HepG2 (cell line): ENCODE data around the gene TMEM139. TPM values are rescaled to one million over a fixed set of nuclear protein-coding genes. Genes with fewer than 3 reads are reported as not detected.

Experiments
- AGO1 ChIP-seq: fragments of 200-400 bp; formaldehyde crosslinking; IDR thresholded peaks from 2 replicates; pipeline ENCODE4 v1.6.1; 2017; ENCODE audit warnings: mild to moderate bottlenecking, low read depth, low read length, moderate library complexity; ENCODE audit not compliant: poor library complexity, severe bottlenecking
- ARID4A ChIP-seq: sonication (generic); formaldehyde crosslinking; IDR thresholded peaks from 2 replicates; pipeline ENCODE4 v1.5.0; 2020; ENCODE audit warnings: mild to moderate bottlenecking, missing genetic modification reagents, borderline replicate concordance
- BCL3 ChIP-seq: sonication (generic); formaldehyde crosslinking; IDR thresholded peaks from 2 replicates; pipeline ENCODE4 v1.5.1; 2020; ENCODE audit warnings: mild to moderate bottlenecking, missing genetic modification reagents, moderate library complexity
- CCAR2 ChIP-seq: fragments of 200-400 bp; formaldehyde crosslinking; optimal IDR thresholded peaks from 2 replicates; pipeline ENCODE3; 2018; ENCODE audit warnings: low read depth, mild to moderate bottlenecking, low read length, moderate library complexity
- FOXP1 ChIP-seq, 2 experiments: fragments of 450-650 bp in 1 of 2; IDR thresholded peaks; 2 replicates each; pipeline ENCODE4 v1.6.1; 2017 to 2018; ENCODE audit warnings: antibody characterized with exemption in 1 of 2
- KDM2A ChIP-seq: sonication (generic); formaldehyde crosslinking; IDR thresholded peaks from 2 replicates; pipeline ENCODE4 v1.4.0; 2020; ENCODE audit warnings: low read depth, missing genetic modification reagents, borderline replicate concordance
- KDM3A ChIP-seq: IDR thresholded peaks from 2 replicates; pipeline ENCODE4 v1.6.1; 2018; ENCODE audit warnings: low read depth, missing compliant biosample characterization
- MBNL3 ChIP-seq: fragments of 250-450 bp; sonication (Bioruptor Pico); conservative IDR thresholded peaks from 2 replicates; pipeline ENCODE4 v1.8.0; 2022; ENCODE audit warnings: mild to moderate bottlenecking, inconsistent platforms
- PAX8 ChIP-seq: sonication (generic); formaldehyde crosslinking; IDR thresholded peaks from 2 replicates; pipeline ENCODE4 v1.8.0; 2022; ENCODE audit warnings: mild to moderate bottlenecking, missing genetic modification reagents, borderline replicate concordance
- PHF20 ChIP-seq: sonication (generic); formaldehyde crosslinking; IDR thresholded peaks from 2 replicates; pipeline ENCODE4 v1.5.0; 2020; ENCODE audit warnings: mild to moderate bottlenecking, missing genetic modification reagents
- SKIL ChIP-seq: sonication (generic); formaldehyde crosslinking; IDR thresholded peaks from 2 replicates; pipeline ENCODE4 v1.8.0; 2022; ENCODE audit warnings: missing genetic modification reagents, mild to moderate bottlenecking, moderate library complexity, borderline replicate concordance
- SOX6 ChIP-seq, 2 experiments: fragments of 450-650 bp in 1 of 2; sonication (generic) in 1 of 2; formaldehyde crosslinking in 1 of 2; IDR thresholded peaks; 2 replicates each; pipeline versions ENCODE4 v1.4.0 to v1.6.1; 2017 to 2020; ENCODE audit warnings: antibody characterized with exemption in 1 of 2, mild to moderate bottlenecking in 1 of 2, missing genetic modification reagents in 1 of 2
- ZNF33A ChIP-seq: sonication (generic); formaldehyde crosslinking; IDR thresholded peaks from 2 replicates; pipeline ENCODE4 v1.5.1; 2020; ENCODE audit warnings: missing genetic modification reagents, mild to moderate bottlenecking, moderate library complexity, borderline replicate concordance
- ZNF44 ChIP-seq: sonication (generic); formaldehyde crosslinking; IDR thresholded peaks from 2 replicates; pipeline ENCODE4 v1.5.1; 2020; ENCODE audit warnings: mild to moderate bottlenecking, missing genetic modification reagents
- ZNF598 ChIP-seq: sonication (generic); formaldehyde crosslinking; IDR thresholded peaks from 2 replicates; pipeline ENCODE4 v1.5.1; 2020; ENCODE audit warnings: mild to moderate bottlenecking, missing genetic modification reagents, borderline replicate concordance
- ZNF709 ChIP-seq: sonication (generic); formaldehyde crosslinking; IDR thresholded peaks from 2 replicates; pipeline ENCODE4 v1.5.0; 2020; ENCODE audit warnings: mild to moderate bottlenecking, missing genetic modification reagents
- ZNF724P ChIP-seq: sonication (generic); formaldehyde crosslinking; IDR thresholded peaks from 2 replicates; pipeline ENCODE4 v1.8.0; 2022; ENCODE audit warnings: missing genetic modification reagents, borderline replicate concordance
- ZNF850 ChIP-seq: sonication (generic); formaldehyde crosslinking; conservative IDR thresholded peaks from 2 replicates; pipeline ENCODE4 v1.9.0; 2021; ENCODE audit warnings: mild to moderate bottlenecking, missing genetic modification reagents
- polyA plus RNA-seq, 8 experiments: library from polyadenylated mRNA; depleted of rRNA in 3 of 8; stranded (reverse) in 7 of 8; unstranded in 1 of 8; fragments of >200 nt; fragmentation: Illumina TruSeq in 4 of 8; extraction: Trizol in 4 of 8; gene quantifications; 2 replicates each; pipeline versions ENCODE4 v1.2.1 to v1.2.3, GENCODE V29; 2011 to 2016; ENCODE audit warnings: low read depth in 4 of 8, missing spikeins in 1 of 8, mixed read lengths in 1 of 8; ENCODE audit not compliant: insufficient read depth in 1 of 8
- total RNA-seq, 5 experiments: library from RNA; depleted of rRNA; stranded (reverse); fragments of >200 nt; fragmentation: Illumina TruSeq; extraction: Trizol; gene quantifications; 2 replicates each; pipeline ENCODE4 v1.2.3, GENCODE V29; 2016; ENCODE audit warnings: low read depth in 1 of 5

TMEM139 gene
- total and polyA plus RNA-seq, 2 of the 13 experiments (the other 11 are each of a cell fraction or from before 2014, with no cell fraction given) = 7.9 to 14.0 TPM

- no peak; the same call in 1 of the 2 replicates for TF ChIP-seq ZNF598 (CRISPR knock-in tag)
- no peak for TF ChIP-seq MBNL3
- peak; percentile 92 for TF ChIP-seq ARID4A (CRISPR knock-in tag)
- peak; percentile 90 for TF ChIP-seq KDM2A (CRISPR knock-in tag)
- peak; percentile 68; the same call in 1 of the 2 replicates for TF ChIP-seq PHF20 (CRISPR knock-in tag)
- peak; percentile 36; the same call in 1 of the 2 replicates for TF ChIP-seq BCL3 (CRISPR knock-in tag)
- no peak for TF ChIP-seq FOXP1 (IDR thresholded peaks at IDR 0.05)
- TF ChIP-seq FOXP1 (CRISPR knock-in tag; IDR thresholded peaks at IDR 0.05) = 0 out of 2 replicates have a peak, but pooled peaks have one; percentile 14
- TF ChIP-seq ZNF44 (CRISPR knock-in tag) = no peak
- no peak; the same call in 1 of the 2 replicates for TF ChIP-seq ZNF724P
- TF ChIP-seq PAX8 = no peak
- peak; percentile 75 for TF ChIP-seq AGO1
- TF ChIP-seq ZNF709 = peak; percentile 82; the same call in 1 of the 2 replicates
- TF ChIP-seq SKIL (CRISPR knock-in tag) = peak; percentile 21; the same call in 1 of the 2 replicates
- TF ChIP-seq SOX6 (IDR thresholded peaks at IDR 0.05) = no peak
- TF ChIP-seq SOX6 (CRISPR knock-in tag; IDR thresholded peaks at IDR 0.05) = peak; percentile 68
- TF ChIP-seq KDM3A (CRISPR knock-in tag) = no peak
- no peak for TF ChIP-seq CCAR2
- TF ChIP-seq ZNF33A (CRISPR knock-in tag) = no peak
- no peak for TF ChIP-seq ZNF850 (CRISPR knock-in tag)
Measured at GRCh38 chr7:143287935-143288826, 3.4 kb downstream of the TMEM139 start, which contains the start of gene CASP2 (continued).
